Measurements from ENCODE around the gene KCNT1.

The KCNT1 gene

DNA sequence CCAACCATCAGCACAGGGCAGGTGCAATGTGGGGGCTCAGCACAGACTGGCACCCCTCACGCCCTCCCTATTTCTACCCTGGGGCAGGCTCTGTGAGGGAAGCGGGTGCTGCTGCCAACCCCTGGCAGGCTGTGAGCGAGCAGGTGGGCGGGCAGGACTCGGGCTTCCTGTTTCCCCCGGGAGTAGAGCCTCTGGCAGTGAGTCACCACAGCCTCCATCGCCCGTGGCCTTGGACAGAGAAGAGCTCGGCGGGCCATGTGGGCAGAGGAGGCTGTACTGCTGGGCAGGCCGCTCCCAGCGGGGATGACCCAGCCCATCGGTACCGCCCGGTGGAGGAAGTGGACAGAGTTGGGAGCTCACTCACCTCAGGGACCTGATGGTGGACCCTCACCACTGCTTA is 16.6 kb downstream of the KCNT1 start:
- Mint-ChIP-seq H3K27ac (no peak overlapping the region), H3K36me3 (ENCODE audit: low read depth) (no peaks in the 10 kb centered on the region), H3K27me3 (peaks cover 22% of the 10 kb centered on the region), H3K4me1 (ENCODE audit: low read depth) (peaks cover 4% of the 10 kb centered on the region), H3K9me3 (no peaks in the 10 kb centered on the region), H3K4me3 (no peak overlapping the region)

DNA sequence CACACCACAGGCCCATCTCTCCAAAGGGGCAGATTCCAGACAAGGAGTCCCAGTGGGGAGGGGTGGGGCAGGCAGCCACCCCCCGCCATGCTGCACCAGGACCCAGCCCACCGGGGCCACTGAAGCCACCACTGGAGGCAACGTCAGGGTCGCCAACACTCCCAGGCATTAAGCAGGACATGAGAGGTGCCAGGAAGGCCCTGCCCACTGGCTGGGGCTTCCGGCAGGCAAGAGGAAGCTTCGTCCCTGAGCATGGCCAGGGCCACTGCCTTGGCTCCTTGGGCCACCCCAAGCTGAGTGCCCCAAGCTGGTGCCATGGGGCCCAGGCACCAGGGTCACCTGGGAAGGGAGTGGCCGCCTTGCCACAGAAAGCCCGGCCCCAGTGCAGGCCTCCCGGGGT is 17.5 kb downstream of the KCNT1 start:
- H3K9me3 Mint-ChIP-seq = no peaks in the 10 kb centered on the region
- peaks cover 4% of the 10 kb centered on the region for H3K4me1 Mint-ChIP-seq (ENCODE audit: low read depth)
- H3K27me3 Mint-ChIP-seq = peaks cover 19% of the 10 kb centered on the region
- no peaks in the 10 kb centered on the region for H3K36me3 Mint-ChIP-seq (ENCODE audit: low read depth)
- H3K27ac Mint-ChIP-seq = no peak overlapping the region
- H3K4me3 Mint-ChIP-seq = no peak overlapping the region

DNA sequence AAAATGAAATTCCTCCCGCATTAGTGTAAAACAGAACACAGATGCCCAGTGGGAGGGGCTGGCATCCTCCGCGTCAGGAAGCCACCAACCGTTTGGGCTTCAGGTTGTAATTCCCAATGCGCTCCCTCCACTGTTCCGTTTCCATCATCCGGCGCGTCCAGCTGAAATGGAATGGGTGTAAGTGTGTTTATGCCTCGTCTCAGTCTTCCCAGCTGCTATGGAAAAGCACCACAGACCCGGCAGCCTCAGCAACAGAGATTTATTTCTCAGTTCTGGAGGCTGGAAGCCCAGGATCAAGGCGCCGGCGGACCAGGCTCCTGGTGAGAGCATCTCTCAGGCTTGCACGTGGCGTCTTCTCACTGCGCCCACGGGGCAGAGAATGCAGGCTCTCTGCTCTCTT is 20.4 kb downstream of the KCNT1 start:
- H3K9me3 Mint-ChIP-seq = no peaks in the 10 kb centered on the region
- H3K4me1 Mint-ChIP-seq (ENCODE audit: low read depth) = no peaks in the 10 kb centered on the region
- H3K27me3 Mint-ChIP-seq = peaks cover 3% of the 10 kb centered on the region
- H3K36me3 Mint-ChIP-seq (ENCODE audit: low read depth) = no peaks in the 10 kb centered on the region
- no peak overlapping the region for H3K4me3 Mint-ChIP-seq
- H3K27ac Mint-ChIP-seq = no peak overlapping the region

DNA sequence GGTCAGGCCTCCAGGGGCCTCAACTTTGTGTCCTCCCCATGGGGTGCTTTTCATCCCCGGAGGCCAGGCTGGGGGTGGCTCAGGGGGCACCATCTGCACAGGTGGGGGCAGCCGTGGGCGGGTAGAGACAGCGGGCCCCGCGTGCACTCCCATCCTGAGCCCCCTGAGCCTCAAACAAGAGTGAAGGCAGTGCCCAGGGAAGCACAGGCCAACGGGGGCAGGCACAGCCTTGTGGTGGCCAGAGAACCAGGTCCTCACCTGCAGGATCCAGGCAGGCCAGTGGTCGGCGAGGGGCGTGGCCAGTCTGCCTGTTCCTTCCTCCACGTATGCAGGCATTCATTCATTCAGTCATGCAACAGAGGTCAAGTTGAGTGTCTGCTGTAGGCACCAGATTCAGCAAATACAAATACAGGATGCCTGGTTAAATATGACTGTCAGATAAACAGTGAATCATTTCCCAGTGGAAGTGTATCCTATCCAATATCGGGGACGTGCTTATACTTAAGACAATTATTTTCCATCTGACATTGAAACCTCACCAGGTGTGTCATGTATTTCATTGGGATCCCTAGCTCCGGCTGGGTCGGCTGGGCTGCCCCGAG is 22.3 kb downstream of the KCNT1 start:
- Mint-ChIP-seq H3K4me1 (ENCODE audit: low read depth) (no peaks in the 10 kb centered on the region), H3K27me3 (peaks cover 7% of the 10 kb centered on the region), H3K36me3 (ENCODE audit: low read depth) (no peaks in the 10 kb centered on the region), H3K27ac (no peak overlapping the region), H3K9me3 (no peaks in the 10 kb centered on the region), H3K4me3 (no peak overlapping the region)

DNA sequence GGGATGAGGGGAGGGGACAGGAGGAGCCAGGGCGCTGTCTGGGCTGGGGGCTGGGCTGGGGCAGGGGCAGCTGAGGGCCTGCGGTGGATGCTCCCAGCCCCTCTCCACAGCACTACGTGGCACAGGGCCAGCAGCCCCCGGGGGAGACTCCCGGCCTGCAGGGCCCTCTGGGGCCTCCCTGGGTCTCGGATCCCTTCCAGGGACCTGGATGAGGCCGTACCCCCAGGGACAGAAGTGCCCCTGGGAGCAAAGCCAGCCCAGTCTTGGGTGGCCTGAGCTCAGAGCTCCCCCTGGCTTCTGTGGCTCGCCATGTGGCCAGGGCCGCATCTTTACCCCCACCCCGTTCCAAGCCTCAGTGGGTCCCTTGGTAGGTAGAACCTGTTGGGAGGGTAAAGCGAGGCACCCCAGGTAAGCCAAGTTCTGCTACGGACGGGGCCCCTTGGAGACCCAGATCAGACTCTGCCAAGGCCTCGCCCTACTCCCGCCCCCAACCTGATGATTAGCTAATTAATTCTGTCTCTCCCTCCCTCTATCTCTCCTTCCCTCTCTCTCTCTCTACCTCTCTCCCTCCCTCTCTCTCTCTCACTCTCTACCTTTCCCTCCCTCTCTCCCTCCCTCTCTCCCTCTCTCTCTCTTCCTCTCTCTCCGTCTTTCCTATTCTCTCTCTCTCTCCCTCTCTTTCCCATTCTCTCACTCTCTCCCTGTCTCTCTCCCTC is 24.3 kb downstream of the KCNT1 start:
- H3K27me3 Mint-ChIP-seq = peaks cover 7% of the 10 kb centered on the region
- H3K36me3 Mint-ChIP-seq (ENCODE audit: low read depth) = no peaks in the 10 kb centered on the region
- H3K27ac Mint-ChIP-seq = no peak overlapping the region
- no peaks in the 10 kb centered on the region for H3K4me1 Mint-ChIP-seq (ENCODE audit: low read depth)
- peaks cover 8% of the 10 kb centered on the region for H3K9me3 Mint-ChIP-seq
- H3K4me3 Mint-ChIP-seq = no peak overlapping the region

DNA sequence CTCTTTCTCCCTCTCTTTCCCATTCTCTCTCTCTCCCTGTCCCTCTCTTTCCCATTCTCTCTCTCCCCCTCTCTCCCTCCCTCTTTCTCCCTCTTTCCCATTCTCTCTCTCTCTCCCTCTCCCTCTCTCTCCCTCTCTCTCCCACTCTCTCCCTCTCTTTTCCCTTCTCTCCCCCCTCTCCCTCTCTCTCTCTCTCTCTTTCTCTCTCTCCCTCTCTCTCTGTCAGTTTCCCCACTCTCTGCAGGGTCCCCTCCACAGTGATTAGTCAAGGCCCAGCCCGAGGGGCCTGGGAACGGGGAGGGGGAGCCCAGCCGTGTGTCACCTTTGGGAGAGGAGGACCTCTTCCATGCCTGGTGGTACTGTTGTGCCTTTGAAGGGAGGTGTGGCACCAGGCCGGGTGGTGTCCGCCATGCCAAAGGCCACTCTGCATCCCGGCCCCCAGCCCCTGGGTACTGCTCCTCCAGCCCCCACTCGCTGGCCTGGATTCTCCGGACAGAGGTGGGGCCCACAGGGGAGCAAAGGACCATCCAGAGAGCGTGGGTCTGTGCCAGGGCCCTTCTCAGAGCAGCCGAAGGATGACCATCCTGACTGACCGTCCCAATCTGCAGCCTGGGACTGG is 25.4 kb downstream of the KCNT1 start:
- Mint-ChIP-seq H3K4me1 (ENCODE audit: low read depth) (no peaks in the 10 kb centered on the region), H3K27ac (no peak overlapping the region), H3K4me3 (no peak overlapping the region), H3K9me3 (peaks cover 14% of the 10 kb centered on the region), H3K36me3 (ENCODE audit: low read depth) (no peaks in the 10 kb centered on the region), H3K27me3 (peaks cover 7% of the 10 kb centered on the region)

DNA sequence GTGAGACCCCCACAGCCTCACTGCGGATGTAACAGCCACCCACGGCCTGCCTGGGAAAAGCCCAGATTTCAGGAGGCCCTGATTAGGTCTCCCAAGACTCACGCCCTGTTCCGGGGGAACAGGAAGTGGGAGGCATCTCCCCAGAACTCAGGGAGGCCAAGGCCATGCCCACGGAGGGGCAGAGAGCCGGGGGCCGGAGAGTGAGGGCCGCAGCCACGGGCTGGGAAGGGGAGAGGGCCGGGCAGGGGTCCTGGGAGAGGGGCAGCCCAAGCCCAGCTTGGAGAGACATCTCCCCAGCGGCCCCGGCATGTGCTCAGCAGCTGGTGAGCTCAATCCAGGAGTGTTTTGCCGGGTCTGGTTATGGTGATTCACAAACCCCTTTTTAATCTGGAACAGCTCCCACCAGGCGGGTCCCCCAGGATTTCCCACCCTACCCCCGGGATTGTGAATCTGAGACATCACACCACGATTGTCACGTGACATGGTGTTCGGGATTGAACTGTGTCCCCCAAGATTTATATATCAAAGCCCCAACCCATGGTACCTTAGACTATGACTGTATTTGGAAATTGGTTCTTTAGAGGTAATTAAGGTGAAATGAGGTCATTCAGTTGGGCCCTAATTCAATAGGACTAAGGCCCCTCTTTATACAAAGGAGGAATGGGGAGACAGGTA is 26.6 kb downstream of the KCNT1 start:
- H3K4me1 Mint-ChIP-seq (ENCODE audit: low read depth) = no peaks in the 10 kb centered on the region
- H3K27me3 Mint-ChIP-seq = peaks cover 7% of the 10 kb centered on the region
- H3K27ac Mint-ChIP-seq = no peak overlapping the region
- H3K9me3 Mint-ChIP-seq = peaks cover 18% of the 10 kb centered on the region
- no peaks in the 10 kb centered on the region for H3K36me3 Mint-ChIP-seq (ENCODE audit: low read depth)
- no peak overlapping the region for H3K4me3 Mint-ChIP-seq

DNA sequence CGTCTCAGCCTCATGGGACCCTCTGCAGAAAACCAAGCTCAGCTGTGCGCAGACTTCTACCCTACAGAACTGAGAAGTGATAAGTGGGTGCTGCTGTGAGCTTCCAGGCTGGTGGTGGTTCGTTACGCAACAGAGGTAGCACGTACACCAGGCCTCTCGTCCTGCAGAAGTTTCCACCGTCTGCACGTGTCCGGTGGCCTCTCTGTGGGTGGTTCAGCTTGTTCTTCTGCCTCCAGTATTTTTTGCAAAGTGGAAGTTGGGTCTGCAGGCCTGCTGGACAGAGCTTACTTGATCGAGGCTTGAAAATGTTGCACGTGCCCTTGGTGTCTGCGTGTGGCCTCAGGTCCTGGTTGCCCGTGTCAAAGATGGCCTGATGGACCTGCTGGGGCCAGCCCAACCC is 27.5 kb downstream of the KCNT1 start:
- H3K4me3 Mint-ChIP-seq = no peak overlapping the region
- H3K36me3 Mint-ChIP-seq (ENCODE audit: low read depth) = no peaks in the 10 kb centered on the region
- H3K27me3 Mint-ChIP-seq = peaks cover 7% of the 10 kb centered on the region
- H3K4me1 Mint-ChIP-seq (ENCODE audit: low read depth) = no peaks in the 10 kb centered on the region
- peaks cover 18% of the 10 kb centered on the region for H3K9me3 Mint-ChIP-seq
- no peak overlapping the region for H3K27ac Mint-ChIP-seq

DNA sequence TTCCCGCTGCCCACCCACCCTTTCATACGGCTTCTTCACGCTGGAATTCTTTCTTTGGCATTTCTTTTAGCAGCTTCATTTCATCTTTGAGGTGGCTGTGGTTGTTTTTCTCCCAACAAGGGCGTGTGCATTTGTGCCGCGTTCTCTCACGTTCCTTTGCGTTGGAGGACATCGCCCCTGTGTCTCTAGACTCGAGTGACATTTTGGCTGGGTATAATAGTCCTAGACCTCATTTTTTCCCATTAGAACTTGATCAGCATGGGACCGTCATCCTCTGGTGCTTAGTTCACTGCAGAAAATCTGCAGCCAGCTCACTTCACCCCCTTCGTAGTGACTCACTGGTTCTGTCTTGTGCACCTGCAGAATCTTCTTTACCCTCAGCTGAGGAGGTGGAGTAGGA is 29.5 kb downstream of the KCNT1 start:
- H3K27ac Mint-ChIP-seq = no peak overlapping the region
- H3K4me1 Mint-ChIP-seq (ENCODE audit: low read depth) = no peaks in the 10 kb centered on the region

DNA sequence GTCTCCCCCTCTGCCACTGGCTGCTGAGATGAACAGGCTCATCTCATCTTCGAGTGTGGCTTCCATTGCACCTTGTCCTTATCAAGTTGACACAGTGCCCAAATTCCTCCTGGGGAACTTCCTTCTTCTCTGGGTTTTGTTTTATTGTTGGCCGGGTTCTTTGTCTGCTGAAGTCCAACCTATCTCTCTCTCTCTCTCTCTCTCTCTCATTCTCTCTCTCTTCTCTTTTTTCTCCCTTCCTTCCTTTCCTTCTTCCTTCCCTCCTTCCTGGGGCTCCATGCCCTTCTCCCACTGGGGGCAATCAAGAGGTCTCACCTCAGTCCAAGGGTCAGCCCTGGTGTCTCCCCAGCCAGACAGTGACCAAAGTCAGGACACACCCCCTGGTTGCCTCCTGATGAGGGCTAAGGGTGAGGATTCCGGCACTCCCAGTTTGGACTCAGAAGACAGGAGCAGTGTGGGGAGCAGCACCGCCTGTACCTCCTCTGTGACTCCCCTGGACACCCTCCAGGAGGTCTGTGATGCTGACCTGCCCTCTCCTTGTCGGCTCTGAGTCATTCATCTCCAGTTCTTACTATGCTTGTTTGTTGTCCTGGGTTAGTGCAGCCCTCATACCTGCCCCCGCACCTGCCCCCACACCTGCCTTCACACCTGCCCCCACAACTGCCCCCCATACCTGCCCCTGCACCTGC is 30.7 kb downstream of the KCNT1 start:
- Mint-ChIP-seq H3K9me3 (peaks cover 18% of the 10 kb centered on the region), H3K36me3 (ENCODE audit: low read depth) (no peaks in the 10 kb centered on the region), H3K27me3 (peaks cover 6% of the 10 kb centered on the region), H3K4me1 (ENCODE audit: low read depth) (no peaks in the 10 kb centered on the region), H3K4me3 (no peak overlapping the region), H3K27ac (no peak overlapping the region)

More for the DNA sequence above, 29.5 kb downstream of the KCNT1 start:
- Mint-ChIP-seq H3K27me3 (peaks cover 4% of the 10 kb centered on the region), H3K36me3 (ENCODE audit: low read depth) (no peaks in the 10 kb centered on the region), H3K4me3 (no peak overlapping the region), H3K9me3 (peaks cover 18% of the 10 kb centered on the region)

DNA sequence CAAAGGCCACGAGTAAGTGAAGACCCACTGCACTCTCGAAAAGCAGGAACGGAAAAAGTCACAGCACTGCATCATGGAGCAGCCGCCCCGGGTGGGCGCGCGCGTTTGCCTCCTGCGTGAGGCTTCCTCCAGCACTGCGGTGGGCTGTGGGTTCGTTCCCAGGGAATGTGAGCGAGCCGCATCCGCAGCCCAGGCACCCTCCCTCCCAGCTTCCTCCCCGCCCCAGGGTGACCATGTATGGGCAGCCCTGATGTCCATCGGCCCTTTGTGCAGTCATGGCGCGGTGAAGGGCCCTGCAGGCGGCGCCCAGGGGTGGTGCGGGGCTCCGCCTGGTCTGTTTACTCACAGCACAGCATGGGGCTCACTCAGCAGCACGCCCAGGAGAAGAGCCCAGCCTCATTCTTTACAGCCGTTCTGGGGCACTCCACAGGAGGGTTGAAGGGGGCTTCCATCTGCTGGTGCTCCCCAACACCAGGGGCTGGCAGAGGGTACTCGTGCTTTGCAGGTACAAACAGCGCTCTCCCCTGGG is 32.7 kb downstream of the KCNT1 start:
- H3K27ac Mint-ChIP-seq = no peak overlapping the region
- peaks cover 18% of the 10 kb centered on the region for H3K9me3 Mint-ChIP-seq
- no peaks in the 10 kb centered on the region for H3K4me1 Mint-ChIP-seq (ENCODE audit: low read depth)
- no peak overlapping the region for H3K4me3 Mint-ChIP-seq
- H3K27me3 Mint-ChIP-seq = peaks cover 4% of the 10 kb centered on the region
- H3K36me3 Mint-ChIP-seq (ENCODE audit: low read depth) = no peaks in the 10 kb centered on the region

DNA sequence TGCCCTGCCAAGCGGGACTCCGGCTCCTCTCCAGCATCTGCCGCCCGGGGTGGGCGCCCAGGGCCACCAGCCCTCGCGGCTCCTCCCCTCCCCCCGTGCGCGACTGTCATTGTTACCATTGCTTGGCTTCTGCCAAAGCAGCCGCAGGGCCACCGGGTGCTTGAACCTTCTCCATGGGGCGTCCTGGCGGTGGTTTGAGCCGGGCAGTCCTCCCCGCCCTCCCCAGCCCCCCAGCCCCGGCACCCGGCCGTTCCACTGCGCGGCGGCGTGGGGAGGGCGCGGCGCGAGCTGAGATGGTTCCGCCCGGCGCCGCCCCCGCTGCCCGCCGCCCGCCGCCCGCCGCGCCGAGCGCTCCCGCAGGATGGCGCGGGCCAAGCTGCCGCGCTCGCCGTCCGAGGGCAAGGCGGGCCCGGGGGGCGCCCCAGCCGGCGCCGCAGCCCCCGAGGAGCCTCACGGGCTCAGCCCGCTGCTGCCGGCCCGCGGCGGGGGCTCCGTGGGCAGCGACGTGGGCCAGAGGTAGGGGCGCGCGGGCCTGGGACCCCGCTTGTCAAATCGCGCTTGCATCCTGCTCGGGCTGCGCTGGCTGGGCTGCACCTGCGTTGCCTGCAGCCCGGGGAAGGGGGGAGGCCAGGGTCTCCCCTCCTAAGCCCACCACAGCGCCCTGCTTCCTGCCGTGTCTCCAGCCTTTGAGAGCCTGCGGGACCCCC is 34.4 kb downstream of the KCNT1 start:
- peaks cover 9% of the 10 kb centered on the region for H3K9me3 Mint-ChIP-seq
- no peak overlapping the region for H3K4me3 Mint-ChIP-seq
- H3K4me1 Mint-ChIP-seq (ENCODE audit: low read depth) = no peaks in the 10 kb centered on the region
- H3K27ac Mint-ChIP-seq = no peak overlapping the region
- no peaks in the 10 kb centered on the region for H3K36me3 Mint-ChIP-seq (ENCODE audit: low read depth)
- peaks cover 7% of the 10 kb centered on the region for H3K27me3 Mint-ChIP-seq

DNA sequence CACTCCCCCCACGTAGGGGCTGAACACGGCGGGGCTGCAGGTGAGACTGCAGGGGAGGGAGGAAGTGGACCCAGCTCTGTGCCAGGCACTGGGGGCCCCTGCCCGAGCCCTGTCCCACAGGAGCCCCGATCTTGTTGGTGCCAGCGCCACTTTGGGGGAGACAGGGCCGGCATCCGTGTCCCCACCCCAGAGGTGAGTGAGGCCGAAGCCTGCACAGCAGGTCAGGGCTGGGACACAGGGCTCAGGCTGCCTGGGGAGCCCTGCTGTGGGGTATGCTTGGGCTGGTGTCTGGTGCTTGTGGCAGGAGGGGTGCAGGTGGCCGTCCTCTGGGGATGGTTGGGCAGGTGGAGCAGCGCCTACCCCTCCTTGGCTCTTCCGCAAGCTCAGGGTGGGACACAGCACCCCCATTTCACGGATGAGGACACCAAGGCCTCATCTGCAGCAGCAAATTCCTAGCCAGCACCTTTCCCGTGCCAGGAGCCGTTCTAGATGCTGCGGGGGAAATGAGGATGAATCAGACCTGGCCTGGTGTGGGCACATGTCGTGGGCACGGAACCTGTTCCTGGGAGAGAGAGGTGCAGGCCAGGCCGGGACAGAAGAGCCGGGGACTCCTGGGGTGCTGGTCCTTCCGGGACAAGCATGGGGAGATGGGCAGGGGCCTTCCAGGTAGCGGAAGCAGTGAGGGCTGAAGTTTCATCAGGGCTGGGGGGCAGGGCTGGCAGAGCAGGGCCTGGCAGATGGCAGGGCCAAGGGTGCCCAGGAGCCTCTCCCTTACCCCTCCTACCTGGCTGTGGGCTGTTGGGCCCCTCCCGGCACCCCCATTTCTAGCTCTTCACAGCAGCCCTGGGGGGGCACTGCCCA is 35.2 kb downstream of the KCNT1 start:
- Mint-ChIP-seq H3K4me3 (no peak overlapping the region), H3K36me3 (ENCODE audit: low read depth) (no peaks in the 10 kb centered on the region), H3K4me1 (ENCODE audit: low read depth) (no peaks in the 10 kb centered on the region), H3K27me3 (peaks cover 7% of the 10 kb centered on the region), H3K27ac (no peak overlapping the region), H3K9me3 (peaks cover 6% of the 10 kb centered on the region)

All from stimulated activated naive CD8-positive, alpha-beta T cell treated with anti-CD3 and anti-CD28 coated beads, Interleukin-15, Interleukin-2, amounts not matched to agents 100 ng/mL and 50 ng/mL, for 24 hours (primary cell).